Calu3 (cell line): Measurements from ENCODE around the gene CHST8. TPM values are rescaled to one million over a fixed set of nuclear protein-coding genes. Genes with fewer than 3 reads are reported as not detected.

Source experiments
- BruUV-seq: library from RNA; stranded (reverse); fragments of 400-500 nt; replicated peaks from 2 replicates; lab custom pipeline; 2021; lab: Mats Ljungman, UMichigan
- CTCF ChIA-PET: fragments of 300-600 bp; sonication (Branson Sonifier 250); formaldehyde crosslinking; loops from one replicate; lab custom pipeline; 2022; ENCODE audit warnings: antibody characterized with exemption; lab: Charles Lee
- DNase-seq: peaks from one replicate; pipeline ENCODE4 v3.0.0; 2022
- H3K27ac Mint-ChIP-seq: one replicate; pipeline ENCODE4 v1.8.0; 2022; ENCODE audit warnings: mixed read lengths; ENCODE audit not compliant: unreplicated experiment
- H3K27me3 Mint-ChIP-seq: one replicate; pipeline ENCODE4 v1.8.0; 2022; ENCODE audit warnings: mixed read lengths; ENCODE audit not compliant: unreplicated experiment
- H3K36me3 Mint-ChIP-seq: one replicate; pipeline ENCODE4 v1.8.0; 2022; ENCODE audit warnings: mild to moderate bottlenecking, moderate library complexity, mixed read lengths; ENCODE audit not compliant: insufficient read depth, unreplicated experiment
- H3K4me1 Mint-ChIP-seq: one replicate; pipeline ENCODE4 v1.8.0; 2022; ENCODE audit warnings: mild to moderate bottlenecking, low read depth, mixed read lengths; ENCODE audit not compliant: unreplicated experiment
- H3K4me3 Mint-ChIP-seq: one replicate; pipeline ENCODE4 v1.8.0; 2022; ENCODE audit warnings: mild to moderate bottlenecking, low read depth, moderate library complexity, mixed read lengths; ENCODE audit not compliant: unreplicated experiment
- H3K9me3 Mint-ChIP-seq: one replicate; pipeline ENCODE4 v1.8.0; 2022; ENCODE audit warnings: low read depth, mixed read lengths; ENCODE audit not compliant: unreplicated experiment
- intact Hi-C: fragments of 100-400 bp; cut with micrococcal nuclease; formaldehyde crosslinking; loops from one replicate; pipeline ENCODE4 v1.10.0; 2022; ENCODE audit not compliant: unreplicated experiment
- total RNA-seq: library from RNA; stranded (reverse); gene quantifications from 2 replicates; pipeline ENCODE4 v1.2.3, GENCODE V29; 2022
- TF ChIP-seq, protein P1 (sequence below): fragments of 200-600 bp; IDR thresholded peaks from one replicate; pipeline ENCODE4 v1.8.0; 2022; ENCODE audit warnings: antibody characterized with exemption; ENCODE audit not compliant: unreplicated experiment

Gene CHST8
- total RNA-seq, 1 experiment from 2014 or later: not detected

DNA sequence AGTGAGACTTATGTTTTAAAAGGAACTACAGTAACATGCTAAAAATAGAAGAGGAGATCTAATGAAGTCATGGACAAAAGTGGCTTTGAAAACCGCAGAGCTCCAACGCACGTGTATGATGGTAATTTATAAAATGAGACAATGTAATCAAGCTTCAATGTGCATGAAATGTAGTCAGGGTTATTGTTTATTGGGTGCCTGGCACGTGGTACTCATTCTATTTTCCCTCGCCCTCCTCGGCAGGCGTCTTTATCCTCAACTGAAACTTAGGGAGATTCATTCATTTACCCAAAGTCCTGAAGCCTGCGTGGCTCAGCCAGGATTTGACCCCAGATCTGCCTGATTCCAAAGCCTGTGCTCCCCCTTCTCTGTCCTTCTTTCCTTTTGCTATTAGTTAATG is 79.8 kb downstream of the CHST8 start:
- no peaks in the 10 kb centered on the region for H3K36me3 Mint-ChIP-seq
- intact Hi-C loops: no loop called here
- no peak overlapping the region for H3K27ac Mint-ChIP-seq
- no TSS peak for BruUV-seq
- H3K9me3 Mint-ChIP-seq: no peaks in the 10 kb centered on the region
- peaks cover 76% of the 10 kb centered on the region for H3K27me3 Mint-ChIP-seq
- no peaks in the 10 kb centered on the region for H3K4me1 Mint-ChIP-seq
- TF ChIP-seq, protein P1, sequence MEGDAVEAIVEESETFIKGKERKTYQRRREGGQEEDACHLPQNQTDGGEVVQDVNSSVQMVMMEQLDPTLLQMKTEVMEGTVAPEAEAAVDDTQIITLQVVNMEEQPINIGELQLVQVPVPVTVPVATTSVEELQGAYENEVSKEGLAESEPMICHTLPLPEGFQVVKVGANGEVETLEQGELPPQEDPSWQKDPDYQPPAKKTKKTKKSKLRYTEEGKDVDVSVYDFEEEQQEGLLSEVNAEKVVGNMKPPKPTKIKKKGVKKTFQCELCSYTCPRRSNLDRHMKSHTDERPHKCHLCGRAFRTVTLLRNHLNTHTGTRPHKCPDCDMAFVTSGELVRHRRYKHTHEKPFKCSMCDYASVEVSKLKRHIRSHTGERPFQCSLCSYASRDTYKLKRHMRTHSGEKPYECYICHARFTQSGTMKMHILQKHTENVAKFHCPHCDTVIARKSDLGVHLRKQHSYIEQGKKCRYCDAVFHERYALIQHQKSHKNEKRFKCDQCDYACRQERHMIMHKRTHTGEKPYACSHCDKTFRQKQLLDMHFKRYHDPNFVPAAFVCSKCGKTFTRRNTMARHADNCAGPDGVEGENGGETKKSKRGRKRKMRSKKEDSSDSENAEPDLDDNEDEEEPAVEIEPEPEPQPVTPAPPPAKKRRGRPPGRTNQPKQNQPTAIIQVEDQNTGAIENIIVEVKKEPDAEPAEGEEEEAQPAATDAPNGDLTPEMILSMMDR: no peak
- no peak overlapping the region for H3K4me3 Mint-ChIP-seq
- no peak for DNase-seq
- CTCF ChIA-PET: no interaction called here

DNA sequence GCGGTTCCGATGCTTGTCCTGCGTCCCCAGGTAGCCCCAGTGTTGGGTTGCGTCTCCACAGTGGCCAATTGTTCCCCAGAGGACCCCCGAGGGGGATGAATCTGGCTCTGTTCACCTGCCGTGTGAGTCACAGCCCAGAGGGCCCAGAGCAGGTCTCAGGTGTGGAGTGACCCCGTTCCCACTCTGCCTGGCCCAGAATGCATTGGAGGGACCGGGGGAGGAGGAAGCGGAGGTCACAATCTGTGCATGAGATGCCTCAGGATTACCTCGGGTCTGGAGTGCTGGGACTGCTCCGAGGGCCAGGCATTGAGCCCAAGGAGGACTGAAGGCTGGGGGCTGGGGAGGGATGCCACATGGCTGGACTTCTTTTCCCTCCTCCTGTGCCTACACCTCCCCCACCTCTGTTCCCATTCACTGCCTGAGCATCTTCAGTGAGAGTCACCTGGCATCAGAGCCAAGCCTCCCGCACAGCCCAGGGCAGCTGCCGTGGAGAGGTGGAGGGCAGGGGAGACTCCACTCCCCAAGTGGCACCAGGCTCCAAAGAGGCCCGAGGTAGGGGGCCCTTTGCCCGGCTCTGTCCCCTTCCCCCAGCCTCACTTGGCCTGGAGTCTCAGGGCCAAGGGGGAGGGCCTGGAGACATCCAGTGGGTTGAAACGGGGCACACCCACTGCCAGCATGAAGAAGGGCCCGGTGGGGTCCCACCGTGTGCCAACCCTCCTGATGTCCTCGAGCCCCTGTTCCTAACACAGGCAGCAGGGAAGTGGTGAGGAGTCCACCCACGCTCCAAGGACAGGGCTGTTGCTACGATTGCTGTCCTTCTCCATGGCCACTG is 81.1 kb downstream of the CHST8 start:
- BruUV-seq: no TSS peak
- no peak overlapping the region for H3K27ac Mint-ChIP-seq
- peaks cover 86% of the 10 kb centered on the region for H3K27me3 Mint-ChIP-seq
- intact Hi-C loops: no loop called here
- CTCF ChIA-PET: no interaction called here
- H3K4me1 Mint-ChIP-seq: no peaks in the 10 kb centered on the region
- no peaks in the 10 kb centered on the region for H3K36me3 Mint-ChIP-seq
- TF ChIP-seq, protein P1: no peak
- H3K9me3 Mint-ChIP-seq: no peaks in the 10 kb centered on the region
- H3K4me3 Mint-ChIP-seq: no peak overlapping the region
- DNase-seq: no peak

DNA sequence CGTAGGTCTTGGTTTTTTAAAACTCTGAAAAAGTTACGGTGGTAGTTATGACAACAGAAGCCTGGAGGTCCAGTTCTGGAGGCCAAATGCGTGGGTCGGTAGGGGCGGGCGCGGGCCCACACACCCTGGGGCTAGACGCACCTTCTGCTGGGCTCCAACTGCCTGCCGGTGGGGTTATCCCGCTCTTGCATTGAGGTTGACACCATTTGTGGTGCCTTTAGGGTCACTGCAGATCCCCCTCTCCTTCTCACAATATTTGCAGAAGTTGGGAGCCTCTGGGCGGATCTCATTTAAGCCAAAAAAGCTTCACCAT is 81.6 kb downstream of the CHST8 start:
- DNase-seq: no peak
- Mint-ChIP-seq H3K4me3 (no peak overlapping the region), H3K27me3 (peaks cover 86% of the 10 kb centered on the region), H3K4me1 (no peaks in the 10 kb centered on the region), H3K9me3 (no peaks in the 10 kb centered on the region), H3K27ac (no peak overlapping the region), H3K36me3 (no peaks in the 10 kb centered on the region)
- no TSS peak for BruUV-seq
- CTCF ChIA-PET: no interaction called here
- intact Hi-C loops: no loop called here
- TF ChIP-seq, protein P1: no peak

DNA sequence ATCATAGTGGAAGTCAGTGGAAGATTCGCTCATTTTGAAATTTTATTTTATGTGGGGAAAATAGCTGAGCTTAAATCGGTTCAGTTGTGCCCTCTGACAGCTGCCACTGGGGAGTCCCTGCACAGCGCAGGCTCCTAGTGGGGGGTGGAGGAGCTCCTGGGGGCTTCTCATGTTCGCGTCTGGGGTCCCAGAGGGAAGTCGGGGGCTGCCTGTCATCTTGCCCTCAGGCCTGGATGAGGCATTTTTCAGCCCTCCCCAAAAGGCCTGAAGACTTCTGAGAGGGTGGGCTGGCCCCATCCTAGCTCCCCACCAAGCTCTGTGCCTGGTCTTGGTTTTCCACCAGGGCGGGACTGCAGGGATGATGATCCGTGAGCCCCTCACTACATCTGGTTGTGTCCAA is 82.1 kb downstream of the CHST8 start:
- Mint-ChIP-seq H3K27me3 (peaks cover 85% of the 10 kb centered on the region), H3K36me3 (no peaks in the 10 kb centered on the region), H3K9me3 (no peaks in the 10 kb centered on the region), H3K4me1 (no peaks in the 10 kb centered on the region), H3K27ac (no peak overlapping the region), H3K4me3 (no peak overlapping the region)
- DNase-seq: no peak
- CTCF ChIA-PET: no interaction called here
- intact Hi-C loops: no loop called here
- BruUV-seq: no TSS peak
- TF ChIP-seq, protein P1: no peak
